Neural progenitor cell (in vitro differentiated cells): ENCODE results near the gene PRKAG1. TPM values are rescaled to one million over a fixed set of nuclear protein-coding genes. Genes with fewer than 3 reads are reported as not detected.

Experiments used
- DNase-seq: peaks from one replicate; pipeline ENCODE4 v3.0.0-alpha.2; 2016; ENCODE audit warnings: low spot score
- H2AFZ ChIP-seq: fragments of 200-600 bp; sonication (generic); replicated peaks from 2 replicates; pipeline ENCODE4 v1.6.1; 2016; ENCODE audit warnings: antibody characterized with exemption
- H3F3A ChIP-seq: fragments of 200-600 bp; sonication (generic); 2 replicates; pipeline ENCODE4 v1.6.1; 2016; ENCODE audit warnings: antibody characterized with exemption, low read depth
- H3K27ac ChIP-seq: fragments of 200-600 bp; sonication (generic); 2 replicates; pipeline ENCODE4 v1.5.1; 2016; ENCODE audit warnings: mild to moderate bottlenecking
- H3K27me3 ChIP-seq: fragments of 200-600 bp; sonication (generic); 2 replicates; pipeline ENCODE4 v1.6.1; 2016; ENCODE audit warnings: mild to moderate bottlenecking, moderate library complexity
- H3K36me3 ChIP-seq: fragments of 200-600 bp; sonication (generic); 2 replicates; pipeline ENCODE4 v1.5.1; 2016
- H3K4me1 ChIP-seq: fragments of 200-600 bp; sonication (generic); 2 replicates; pipeline ENCODE4 v1.6.1; 2016; ENCODE audit warnings: mixed run types
- H3K4me2 ChIP-seq: fragments of 200-600 bp; sonication (generic); 2 replicates; pipeline ENCODE4 v1.6.1; 2016
- H3K4me3 ChIP-seq: fragments of 200-600 bp; sonication (generic); 2 replicates; pipeline ENCODE4 v1.5.1; 2016
- H3K79me2 ChIP-seq: fragments of 200-600 bp; sonication (generic); 2 replicates; pipeline ENCODE4 v1.6.1; 2016; ENCODE audit warnings: low read depth
- H3K9ac ChIP-seq: fragments of 200-600 bp; sonication (generic); 2 replicates; pipeline ENCODE4 v1.6.1; 2016
- H3K9me3 ChIP-seq: fragments of 200-600 bp; sonication (generic); 2 replicates; pipeline ENCODE4 v1.5.1; 2016; ENCODE audit warnings: low read depth
- H4K20me1 ChIP-seq: fragments of 200-600 bp; sonication (generic); 2 replicates; pipeline ENCODE4 v1.6.1; 2016; ENCODE audit warnings: low read depth
- H3K27ac Mint-ChIP-seq: 3 replicates; pipeline ENCODE4 v1.8.0; 2021; ENCODE audit warnings: mixed read lengths
- H3K27me3 Mint-ChIP-seq: 2 replicates; pipeline ENCODE4 v1.8.0; 2022; ENCODE audit warnings: low read depth, mild to moderate bottlenecking, inconsistent platforms, moderate library complexity, mixed read lengths; ENCODE audit not compliant: insufficient read depth
- H3K36me3 Mint-ChIP-seq: 3 replicates; pipeline ENCODE4 v1.8.0; 2021; ENCODE audit warnings: mixed read lengths
- H3K4me1 Mint-ChIP-seq: 3 replicates; pipeline ENCODE4 v1.8.0; 2021; ENCODE audit warnings: mixed read lengths
- H3K4me3 Mint-ChIP-seq: 3 replicates; pipeline ENCODE4 v1.8.0; 2021; ENCODE audit warnings: mild to moderate bottlenecking, moderate library complexity, mixed read lengths
- H3K9me3 Mint-ChIP-seq: 3 replicates; pipeline ENCODE4 v1.8.0; 2020; ENCODE audit warnings: mixed read lengths
- CTCF ChIP-seq: fragments of 200-600 bp; sonication (generic); IDR thresholded peaks from 2 replicates; pipeline ENCODE4 v1.5.1; 2017; ENCODE audit warnings: antibody characterized with exemption, mild to moderate bottlenecking
- EZH2 ChIP-seq: fragments of 200-600 bp; sonication (generic); IDR thresholded peaks from 2 replicates; pipeline ENCODE4 v1.6.1; 2017; ENCODE audit warnings: antibody characterized with exemption, mild to moderate bottlenecking, moderate library complexity
- EZH2phosphoT487 ChIP-seq: fragments of 200-600 bp; sonication (generic); IDR thresholded peaks from 2 replicates; pipeline ENCODE4 v1.6.1; 2017; ENCODE audit warnings: antibody characterized with exemption
- total RNA-seq: library from RNA; depleted of rRNA; stranded (reverse); fragments of >200 nt; gene quantifications from 2 replicates; pipeline ENCODE4 v1.2.3, GENCODE V29; 2015; ENCODE audit warnings: low replicate concordance

Gene PRKAG1
- total RNA-seq, 1 donor from 2014 or later, result 41.8 TPM

- H3K9me3 ChIP-seq, result no peaks in the 10 kb centered on the region
Measured at GRCh38 chr12:49037111-49037946, 18.8 kb upstream of the PRKAG1 start.

GRCh38 chr12:49036029-49036428 lies 17.5 kb upstream of the PRKAG1 start:
- H2AFZ ChIP-seq, result no peak overlapping the region
- no peaks in the 10 kb centered on the region for H3F3A ChIP-seq
- H3K4me1 ChIP-seq, result no peaks in the 10 kb centered on the region
- Mint-ChIP-seq H3K4me1 (no peaks in the 10 kb centered on the region), H3K9me3 (no peaks in the 10 kb centered on the region), H3K27ac (no peak overlapping the region), H3K4me3 (no peak overlapping the region), H3K36me3 (peaks cover 25% of the 10 kb centered on the region), H3K27me3 (peaks cover 7% of the 10 kb centered on the region)
- no peaks in the 10 kb centered on the region for H3K9me3 ChIP-seq
- H3K9ac ChIP-seq, result no peak overlapping the region
- H3K27me3 ChIP-seq, result no peaks in the 10 kb centered on the region
- H3K36me3 ChIP-seq, result no peaks in the 10 kb centered on the region
- H3K27ac ChIP-seq, result no peak overlapping the region
- H3K4me2 ChIP-seq, result no peak overlapping the region
- no peak overlapping the region for H3K4me3 ChIP-seq
- no peak for DNase-seq
- peaks cover 23% of the 10 kb centered on the region for H4K20me1 ChIP-seq
- no peak for TF ChIP-seq EZH2
- no peak for TF ChIP-seq CTCF
- TF ChIP-seq EZH2phosphoT487, result no peak
- H3K79me2 ChIP-seq, result no peaks in the 10 kb centered on the region

More at GRCh38 chr12:49037111-49037946, 18.8 kb upstream of the PRKAG1 start:
- no peak for TF ChIP-seq EZH2
- TF ChIP-seq EZH2phosphoT487, result no peak
- no peak for TF ChIP-seq CTCF
- H3K27ac ChIP-seq, result no peak overlapping the region
- H3K4me1 ChIP-seq, result no peaks in the 10 kb centered on the region
- no peak overlapping the region for H2AFZ ChIP-seq
- H3K9ac ChIP-seq, result no peak overlapping the region
- no peaks in the 10 kb centered on the region for H3F3A ChIP-seq
- peaks cover 20% of the 10 kb centered on the region for H4K20me1 ChIP-seq
- DNase-seq, result no peak
- no peak overlapping the region for H3K4me2 ChIP-seq
- no peaks in the 10 kb centered on the region for H3K27me3 ChIP-seq
- Mint-ChIP-seq H3K4me3 (no peak overlapping the region), H3K4me1 (no peaks in the 10 kb centered on the region), H3K27ac (no peak overlapping the region), H3K9me3 (no peaks in the 10 kb centered on the region), H3K27me3 (peaks cover 6% of the 10 kb centered on the region), H3K36me3 (peaks cover 29% of the 10 kb centered on the region)
- H3K36me3 ChIP-seq, result no peaks in the 10 kb centered on the region
- H3K79me2 ChIP-seq, result no peaks in the 10 kb centered on the region
- no peak overlapping the region for H3K4me3 ChIP-seq

GRCh38 chr12:49034286-49034622 lies 15.7 kb upstream of the PRKAG1 start:
- Histone ChIP-seq H3K27me3 (no peaks in the 10 kb centered on the region), H3K9me3 (no peaks in the 10 kb centered on the region), H3K4me3 (no peak overlapping the region), H3K4me1 (no peaks in the 10 kb centered on the region), H3F3A (no peaks in the 10 kb centered on the region), H2AFZ (no peak overlapping the region), H3K79me2 (no peaks in the 10 kb centered on the region), H4K20me1 (peaks cover 27% of the 10 kb centered on the region), H3K4me2 (no peak overlapping the region), H3K9ac (no peak overlapping the region), H3K36me3 (no peaks in the 10 kb centered on the region), H3K27ac (no peak overlapping the region)
- TF ChIP-seq EZH2 (no peak), EZH2phosphoT487 (no peak), CTCF (no peak)
- no peak overlapping the region for H3K4me3 Mint-ChIP-seq
- no peaks in the 10 kb centered on the region for H3K4me1 Mint-ChIP-seq
- H3K27me3 Mint-ChIP-seq, result peaks cover 8% of the 10 kb centered on the region
- no peak overlapping the region for H3K27ac Mint-ChIP-seq
- DNase-seq, result no peak
- H3K9me3 Mint-ChIP-seq, result no peaks in the 10 kb centered on the region
- peaks cover 30% of the 10 kb centered on the region for H3K36me3 Mint-ChIP-seq
